Upper lobe of left lung (tissue), 6 donors: ENCODE results near the gene SLC17A3. TPM values are rescaled to one million over a fixed set of nuclear protein-coding genes. Genes with fewer than 3 reads are reported as not detected.
A peak's percentile ranks its signal among the peaks of the same experiment; 100 is the strongest.

Experiments used
- ATAC-seq, 2 donors: fragments of 200-7000 bp; cut with Tn5 transposase; one replicate each; pipeline ENCODE4 v1.9.1; 2022; ENCODE audit warnings: mild to moderate bottlenecking in 2 of 2, moderate library complexity in 2 of 2; ENCODE audit not compliant: low FRiP score in 2 of 2
- DNase-seq, 2 donors: peaks; one replicate each; pipeline ENCODE4 v3.0.0-alpha.2; 2019 to 2020
- H3K27ac ChIP-seq, 4 donors: fragments of 200-600 bp; sonication (generic); one replicate each; pipeline ENCODE4 v1.5.1; 2016 to 2019
- H3K27me3 ChIP-seq, 4 donors: fragments of 200-600 bp; sonication (generic); one replicate each; pipeline ENCODE4 v1.5.1; 2017 to 2019
- H3K36me3 ChIP-seq, 4 donors: fragments of 200-600 bp; sonication (generic); one replicate each; pipeline ENCODE4 v1.5.1; 2016 to 2019
- H3K4me1 ChIP-seq, 4 donors: fragments of 200-600 bp; sonication (generic); one replicate each; pipeline ENCODE4 v1.5.1; 2018 to 2019
- H3K4me3 ChIP-seq, 4 donors: fragments of 200-600 bp; sonication (generic); one replicate each; pipeline ENCODE4 v1.5.1; 2017 to 2019; ENCODE audit warnings: mild to moderate bottlenecking in 2 of 4, moderate library complexity in 1 of 4
- H3K9me3 ChIP-seq, 4 donors: fragments of 200-600 bp; sonication (generic); one replicate each; pipeline ENCODE4 v1.5.1; 2018 to 2019
- CTCF ChIP-seq, 6 experiments: fragments of 450-650 bp in 4 of 6; fragments of 200-600 bp in 2 of 6; sonication (generic) in 2 of 6; IDR thresholded peaks; one replicate each; pipeline ENCODE4 v1.5.1; 2016 to 2019; ENCODE audit warnings: antibody characterized with exemption in 6 of 6
- EP300 ChIP-seq, 4 donors: sonication (generic); formaldehyde crosslinking; IDR thresholded peaks; one replicate each; pipeline ENCODE4 v1.5.1; 2017; ENCODE audit warnings: antibody characterized with exemption in 4 of 4, control low read depth in 2 of 4
- POLR2A ChIP-seq, 4 donors: fragments of 450-650 bp; IDR thresholded peaks; one replicate each; pipeline ENCODE4 v1.5.1; 2016 to 2017; ENCODE audit warnings: antibody characterized with exemption in 4 of 4, mild to moderate bottlenecking in 2 of 4
- POLR2AphosphoS5 ChIP-seq, 2 donors: sonication (generic); formaldehyde crosslinking; IDR thresholded peaks; one replicate each; pipeline ENCODE4 v1.5.1; 2017; ENCODE audit warnings: antibody characterized with exemption in 2 of 2
- WGBS, 2 donors: methylation state at CpG; one replicate each; pipeline ENCODE4 v1.1.5; 2017 to 2018; 5-methylcytosine and 5-hydroxymethylcytosine counted together
- total RNA-seq, 6 donors: library from RNA; depleted of rRNA in 4 of 6; stranded (reverse); fragments of >200 nt in 4 of 6; gene quantifications; one replicate each; pipeline versions ENCODE4 v1.1.0 to v1.2.1, GENCODE V29; 2016 to 2021
- donor health status: DM: no; HTN: no; CAD: no; lungs with moderate emphysema.
- donor health status: DM: no; HTN: yes; CAD: no; lungs with severe emphysema.

Gene SLC17A3
- total RNA-seq, 6 donors from 2014 or later: 0.40 TPM; not detected in 5

- DNase-seq: no peak
- H3K4me1 ChIP-seq: peaks cover 0 to 6% (median 0%) of the 10 kb centered on the region in 4 donors
- WGBS, 2 donors: 88 to 92% methylated on average over 1 of the region's 1 CpG
These were observed 9.5 kb upstream of the SLC17A3 start for GRCh38 chr6:25883536-25883935.

GRCh38 chr6:25882051-25882496, 8.0 kb upstream of the SLC17A3 start:
- no peaks in the 10 kb centered on the region for H3K9me3 ChIP-seq
- H3K4me1 ChIP-seq: peaks cover 0 to 6% (median 0%) of the 10 kb centered on the region in 4 donors
- 28 to 80% methylated on average over 13 to 26 of the region's 28 CpGs for WGBS, 2 donors
- H3K36me3 ChIP-seq: no peaks in the 10 kb centered on the region
- peak overlapping the region in 2 of 4 donors; percentile 15 to 32 for H3K4me3 ChIP-seq
- no peak overlapping the region for H3K27ac ChIP-seq
- peak; percentile 59 to 65 for ATAC-seq
- no peaks in the 10 kb centered on the region for H3K27me3 ChIP-seq
- TF ChIP-seq POLR2AphosphoS5 (IDR thresholded peaks at IDR 0.05) (no peak), POLR2A (IDR thresholded peaks at IDR 0.05) (no peak), EP300 (IDR thresholded peaks at IDR 0.05) (no peak), CTCF (IDR thresholded peaks at IDR 0.05) (no peak)
- peak; percentile 38 to 88 for DNase-seq

More at GRCh38 chr6:25883536-25883935, 9.5 kb upstream of the SLC17A3 start:
- ATAC-seq: no peak
- Histone ChIP-seq H3K27me3 (no peaks in the 10 kb centered on the region), H3K36me3 (no peaks in the 10 kb centered on the region), H3K27ac (no peak overlapping the region), H3K4me3 (no peak overlapping the region), H3K9me3 (no peaks in the 10 kb centered on the region)
- no peak for TF ChIP-seq EP300 (IDR thresholded peaks at IDR 0.05)
- TF ChIP-seq CTCF (IDR thresholded peaks at IDR 0.05): no peak
- no peak for TF ChIP-seq POLR2AphosphoS5 (IDR thresholded peaks at IDR 0.05)
- no peak for TF ChIP-seq POLR2A (IDR thresholded peaks at IDR 0.05)

- ATAC-seq: no peak
- Histone ChIP-seq H3K36me3 (no peaks in the 10 kb centered on the region), H3K9me3 (no peaks in the 10 kb centered on the region), H3K27me3 (no peaks in the 10 kb centered on the region), H3K4me1 (peaks cover 0 to 6% (median 0%) of the 10 kb centered on the region in 4 donors), H3K27ac (no peak overlapping the region), H3K4me3 (no peak overlapping the region)
- TF ChIP-seq POLR2A (IDR thresholded peaks at IDR 0.05): no peak
- TF ChIP-seq POLR2AphosphoS5 (IDR thresholded peaks at IDR 0.05): no peak
- no peak for TF ChIP-seq EP300 (IDR thresholded peaks at IDR 0.05)
- TF ChIP-seq CTCF (IDR thresholded peaks at IDR 0.05): no peak
- WGBS, 2 donors: 90% methylated on average over 4 of the region's 4 CpGs
- no peak for DNase-seq
These were observed 6.6 kb upstream of the SLC17A3 start for GRCh38 chr6:25880601-25881000.

GRCh38 chr6:25878721-25879322, 4.8 kb upstream of the SLC17A3 start:
- no peak for ATAC-seq

More at GRCh38 chr6:25878721-25879322, 4.8 kb upstream of the SLC17A3 start:
- H3K36me3 ChIP-seq: no peaks in the 10 kb centered on the region
- no peak overlapping the region for H3K4me3 ChIP-seq
- H3K9me3 ChIP-seq: no peaks in the 10 kb centered on the region
- WGBS, 2 donors: 89 to 92% methylated on average over 2 of the region's 2 CpGs
- peaks cover 0 to 6% (median 0%) of the 10 kb centered on the region in 4 donors for H3K4me1 ChIP-seq
- H3K27me3 ChIP-seq: no peaks in the 10 kb centered on the region
- H3K27ac ChIP-seq: no peak overlapping the region
- DNase-seq: no peak
- no peak for TF ChIP-seq CTCF (IDR thresholded peaks at IDR 0.05)
- TF ChIP-seq POLR2AphosphoS5 (IDR thresholded peaks at IDR 0.05): no peak
- TF ChIP-seq EP300 (IDR thresholded peaks at IDR 0.05): no peak
- no peak for TF ChIP-seq POLR2A (IDR thresholded peaks at IDR 0.05)
